Measurements from ENCODE around the gene SAE1.

The SAE1 gene

GRCh38 chr19:47210180-47210490, 79.5 kb downstream of the SAE1 start:
- TF ChIP-seq CTCF (conservative IDR thresholded peaks at IDR 0.05), result no peak
- TF ChIP-seq ZFX (IDR thresholded peaks at IDR 0.05), result no peak
- H3K27ac ChIP-seq, result no peak overlapping the region

- no peak for TF ChIP-seq ZFX (IDR thresholded peaks at IDR 0.05)
- peak; percentile 77 for TF ChIP-seq CTCF (conservative IDR thresholded peaks at IDR 0.05)
- no peak overlapping the region; the same call in 1 of the 2 replicates for H3K27ac ChIP-seq
These were observed 80.2 kb downstream of the SAE1 start for GRCh38 chr19:47210689-47211316.

GRCh38 chr19:47215581-47215980, 84.9 kb downstream of the SAE1 start:
- no peak overlapping the region for H3K27ac ChIP-seq
- no peak for TF ChIP-seq CTCF (conservative IDR thresholded peaks at IDR 0.05)
- TF ChIP-seq ZFX (IDR thresholded peaks at IDR 0.05), result no peak

GRCh38 chr19:47221080-47221841, 90.6 kb downstream of the SAE1 start:
- no peak overlapping the region for H3K27ac ChIP-seq
- TF ChIP-seq ZFX (IDR thresholded peaks at IDR 0.05), result no peak

GRCh38 chr19:47221890-47222289, 91.3 kb downstream of the SAE1 start:
- no peak overlapping the region for H3K27ac ChIP-seq
- no peak for TF ChIP-seq ZFX (IDR thresholded peaks at IDR 0.05)
- TF ChIP-seq CTCF (conservative IDR thresholded peaks at IDR 0.05), result no peak

- H3K27ac ChIP-seq, result peak overlapping the region; percentile 99
- TF ChIP-seq ZFX (IDR thresholded peaks at IDR 0.05), result peak; percentile 56; the same call in 1 of the 2 replicates
- TF ChIP-seq CTCF (conservative IDR thresholded peaks at IDR 0.05), result peak; percentile 33; the same call in 1 of the 2 replicates
These were observed 95.3 kb downstream of the SAE1 start for GRCh38 chr19:47225746-47226425.

- TF ChIP-seq ZFX (IDR thresholded peaks at IDR 0.05) (0 out of 2 replicates have a peak, but pooled peaks have one; percentile 22), CTCF (conservative IDR thresholded peaks at IDR 0.05) (no peak)
- peak overlapping the region; percentile 99 for H3K27ac ChIP-seq
These were observed 96.1 kb downstream of the SAE1 start for GRCh38 chr19:47226426-47227351.
